Activated naive CD8-positive, alpha-beta T cell treated with anti-CD3 and anti-CD28 coated beads, Interleukin-2, amount 10 ng/mL, durations not matched to agents 7 days and 5 days (primary cell): ENCODE measurements around the gene THAP11. TPM values are rescaled to one million over a fixed set of nuclear protein-coding genes. Genes with fewer than 3 reads are reported as not detected.

ENCODE experiments used
- ATAC-seq: fragments of 150-1000 bp; cut with Tn5 transposase; one replicate; pipeline ENCODE4 v1.10.0; 2021; ENCODE audit warnings: low read depth, moderate library complexity
- POLR2A ChIA-PET: fragments of 350-600 bp; sonication (Branson Sonifier 250); formaldehyde crosslinking; loops from one replicate; lab custom pipeline; 2021; ENCODE audit warnings: antibody characterized with exemption; lab: Charles Lee
- DNase-seq: peaks from one replicate; pipeline ENCODE4 v3.0.0; 2021
- H3K27ac Mint-ChIP-seq: one replicate; pipeline ENCODE4 v1.8.0; 2022; ENCODE audit warnings: mild to moderate bottlenecking, mixed read lengths
- H3K27me3 Mint-ChIP-seq: one replicate; pipeline ENCODE4 v1.8.0; 2022; ENCODE audit warnings: mild to moderate bottlenecking, moderate library complexity, mixed read lengths
- H3K36me3 Mint-ChIP-seq: one replicate; pipeline ENCODE4 v1.8.0; 2021; ENCODE audit warnings: mild to moderate bottlenecking, mixed read lengths
- H3K4me1 Mint-ChIP-seq: one replicate; pipeline ENCODE4 v1.8.0; 2021; ENCODE audit warnings: mixed read lengths
- H3K4me3 Mint-ChIP-seq: one replicate; pipeline ENCODE4 v1.8.0; 2022; ENCODE audit warnings: mild to moderate bottlenecking, moderate library complexity, mixed read lengths
- H3K9me3 Mint-ChIP-seq: one replicate; pipeline ENCODE4 v1.8.0; 2021; ENCODE audit warnings: mixed read lengths
- total RNA-seq, 2 experiments: library from RNA; stranded (reverse); gene quantifications; one replicate each; pipeline ENCODE4 v1.2.3, GENCODE V29; 2021

THAP11 gene
- total RNA-seq, result 10 to 100 TPM; 48.1 to 50.1 TPM

DNA sequence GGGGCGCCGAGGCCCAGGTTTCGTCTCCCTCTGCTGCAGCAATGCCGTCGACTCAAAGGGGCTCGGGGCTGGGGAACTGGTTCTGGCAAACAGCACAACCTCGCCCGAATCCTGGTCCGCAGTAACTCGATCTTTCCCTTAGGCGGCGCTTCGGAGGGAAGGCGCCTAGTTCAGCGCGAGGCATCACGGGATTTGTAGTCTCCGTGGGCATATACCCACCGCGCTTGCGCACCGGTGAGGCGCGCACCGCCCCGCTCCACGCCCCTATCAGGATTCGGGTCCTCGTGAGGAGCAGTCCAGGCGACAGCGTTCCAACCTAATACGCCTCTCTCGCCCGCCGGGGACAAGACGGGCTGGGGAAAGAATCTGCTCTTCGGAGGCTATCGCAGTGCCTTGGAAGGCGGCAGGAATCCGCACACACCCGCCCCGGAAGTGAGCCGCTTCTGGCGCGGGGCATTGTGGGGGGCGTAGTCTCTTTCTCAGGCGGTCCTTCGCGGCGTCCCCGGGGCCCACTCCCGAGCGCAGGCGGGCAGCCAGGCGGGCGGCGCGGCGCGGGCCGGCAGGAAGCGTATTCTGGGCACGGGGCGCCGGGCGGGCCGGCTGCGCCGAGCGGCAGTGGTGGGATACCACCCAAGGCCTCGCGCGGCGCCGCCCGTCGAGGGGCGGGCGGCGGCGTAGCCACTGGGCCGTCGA is at the start of gene THAP11:
Gene THAP11, plus strand, starts transcription at position 505 of the 693 bp plus-strand sequence. CDS start 235 bp downstream, outside the sequence.
- Mint-ChIP-seq H3K27me3 (no peaks in the 10 kb centered on the region), H3K4me3 (peak within 1 kb of the TSS; percentile 95), H3K27ac (peak within 1 kb of the TSS; percentile 98), H3K9me3 (no peaks in the 10 kb centered on the region), H3K36me3 (peaks cover 2% of the 10 kb centered on the region), H3K4me1 (peaks cover 27% of the 10 kb centered on the region)
- POLR2A ChIA-PET, result interaction anchor here (0.9 to 3.4 kb wide), 3 partner anchors 8 to 94 kb away, joined by 3 to 16 read pairs (median 4); partner anchors contain the start of genes EDC4 and PSMB10
- DNase-seq (peak; percentile 95), ATAC-seq (peak; percentile 51)

DNA sequence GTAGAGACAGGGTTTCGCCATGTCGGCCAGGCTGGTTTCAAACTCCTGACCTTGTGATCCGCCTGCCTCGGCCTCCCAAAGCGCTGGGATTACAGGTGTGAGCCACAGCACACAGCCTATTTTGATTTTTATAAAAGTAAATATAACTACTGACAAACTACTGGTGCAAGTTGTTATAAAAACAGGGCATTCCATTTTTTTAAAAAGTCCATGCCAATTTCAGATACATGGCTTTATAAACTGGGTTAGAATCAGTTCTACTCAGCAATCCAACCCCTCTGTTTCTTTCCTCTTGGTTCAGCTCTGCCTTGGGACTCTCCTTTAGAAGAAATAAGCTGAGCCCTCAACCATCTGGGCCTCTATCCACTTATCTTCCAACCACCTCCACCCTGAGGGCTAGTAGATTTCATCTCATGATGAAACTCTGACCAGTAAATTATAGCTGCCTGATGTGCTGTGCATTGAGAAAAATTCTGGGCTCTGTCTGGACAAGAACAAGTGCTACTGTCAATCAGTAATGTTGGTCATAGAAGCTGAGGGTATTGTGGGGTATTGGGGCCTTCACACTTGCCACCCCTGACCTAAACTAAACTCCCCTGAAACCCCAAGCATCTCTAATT is 45.9 kb upstream of the THAP11 start:
- no peak for DNase-seq
- peaks cover 26% of the 10 kb centered on the region for H3K36me3 Mint-ChIP-seq
- POLR2A ChIA-PET, result interaction anchor here (0.6 kb wide), 1 partner anchor 286 kb away, joined by 3 read pairs; no protein-coding TSS in a partner anchor
- no peaks in the 10 kb centered on the region for H3K27me3 Mint-ChIP-seq
- no peak overlapping the region for H3K27ac Mint-ChIP-seq
- peaks cover 22% of the 10 kb centered on the region for H3K4me1 Mint-ChIP-seq
- H3K4me3 Mint-ChIP-seq, result no peak overlapping the region
- H3K9me3 Mint-ChIP-seq, result no peaks in the 10 kb centered on the region
- ATAC-seq, result no peak

DNA sequence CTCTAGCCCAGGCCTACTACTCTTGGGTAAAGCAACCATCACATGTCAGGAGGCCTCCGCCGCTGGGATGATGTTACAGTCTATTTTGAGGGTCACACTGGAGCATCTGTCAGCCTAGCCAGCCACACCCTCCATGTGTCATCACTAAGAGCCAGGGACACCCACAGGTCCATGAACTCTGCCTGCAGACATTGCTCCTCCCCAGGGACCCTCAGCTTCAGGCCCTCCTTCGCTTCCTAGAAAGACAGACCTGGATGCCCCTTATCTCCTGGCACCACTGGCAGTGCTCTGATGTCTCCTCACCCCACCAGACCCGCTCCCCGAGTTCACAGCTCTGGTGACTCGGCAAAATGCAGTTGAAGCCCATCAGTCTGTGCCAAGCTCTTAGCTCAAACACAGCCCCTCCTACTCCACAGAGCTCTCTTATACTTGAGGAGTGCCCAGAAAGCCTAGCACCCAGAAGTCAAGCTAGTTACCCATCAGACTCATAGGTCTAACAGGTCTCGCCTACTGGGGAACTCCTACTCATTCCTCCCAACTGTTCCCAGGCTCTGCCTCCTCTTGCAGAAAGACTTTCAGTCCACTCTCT is 41.7 kb upstream of the THAP11 start:
- no peak overlapping the region for H3K4me3 Mint-ChIP-seq
- ATAC-seq (no peak), DNase-seq (no peak)
- H3K36me3 Mint-ChIP-seq, result peaks cover 57% of the 10 kb centered on the region
- H3K27me3 Mint-ChIP-seq, result no peaks in the 10 kb centered on the region
- peaks cover 55% of the 10 kb centered on the region for H3K4me1 Mint-ChIP-seq
- POLR2A ChIA-PET, result no interaction called here
- H3K9me3 Mint-ChIP-seq, result no peaks in the 10 kb centered on the region
- peak overlapping the region; percentile 72 for H3K27ac Mint-ChIP-seq

DNA sequence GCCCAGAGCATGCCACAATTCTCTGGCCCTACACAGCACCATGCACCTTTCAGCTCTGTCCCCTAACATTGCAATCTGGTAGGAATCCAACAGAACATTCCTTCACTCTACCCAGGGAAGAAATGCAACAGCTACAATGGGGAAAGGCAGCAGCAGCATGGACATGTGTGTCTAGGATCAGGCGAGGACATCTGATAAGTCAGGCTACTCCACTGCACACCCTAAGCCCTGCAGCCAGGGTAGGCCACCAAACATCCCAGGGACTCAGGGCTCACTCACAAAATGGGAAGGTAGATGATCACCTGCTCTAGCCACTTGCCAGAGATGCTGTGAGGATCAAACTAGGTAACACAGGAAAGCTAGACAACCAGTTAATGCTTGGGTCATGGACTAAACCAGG is 40.9 kb upstream of the THAP11 start:
- Mint-ChIP-seq H3K4me1 (peaks cover 57% of the 10 kb centered on the region), H3K27me3 (no peaks in the 10 kb centered on the region), H3K4me3 (peak overlapping the region; percentile 68), H3K36me3 (peaks cover 57% of the 10 kb centered on the region), H3K27ac (peak overlapping the region; percentile 72), H3K9me3 (no peaks in the 10 kb centered on the region)
- ATAC-seq (no peak), DNase-seq (no peak)
- POLR2A ChIA-PET, result interaction anchor here (0.7 to 0.9 kb wide), 3 partner anchors 20 to 158 kb away, joined by 3 to 4 read pairs (median 4); no protein-coding TSS in a partner anchor

GRCh38 chr16:67801883-67802282 is 40.2 kb upstream of the THAP11 start:
- Mint-ChIP-seq H3K4me3 (peak overlapping the region; percentile 68), H3K27ac (peak overlapping the region; percentile 72), H3K9me3 (no peaks in the 10 kb centered on the region), H3K36me3 (peaks cover 55% of the 10 kb centered on the region), H3K4me1 (peaks cover 54% of the 10 kb centered on the region), H3K27me3 (no peaks in the 10 kb centered on the region)
- POLR2A ChIA-PET, result interaction anchor here (0.7 to 0.9 kb wide), 4 partner anchors 20 to 437 kb away, joined by 3 to 4 read pairs (median 4); no protein-coding TSS in a partner anchor
- ATAC-seq (no peak), DNase-seq (no peak)

DNA sequence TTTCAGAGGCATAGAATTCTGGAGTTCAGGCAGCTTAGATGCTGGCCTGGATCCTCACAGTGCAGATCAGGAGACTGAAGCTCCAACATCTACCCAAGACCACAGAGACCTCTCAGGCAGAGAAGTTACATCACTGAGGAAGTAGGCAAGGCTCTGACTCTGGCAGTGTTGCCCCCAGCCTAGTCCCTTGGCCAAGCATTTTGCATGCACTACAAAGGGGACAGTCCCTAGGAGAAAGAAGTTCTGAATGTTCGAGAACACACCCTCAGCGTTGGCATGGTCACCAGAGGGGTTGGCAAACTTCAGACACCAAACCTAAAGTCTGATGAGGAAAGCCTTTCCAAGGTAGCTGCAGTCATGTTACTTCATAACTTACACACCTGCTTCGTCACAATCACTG is 38.2 kb upstream of the THAP11 start:
- POLR2A ChIA-PET, result interaction anchor here (0.6 kb wide), 1 partner anchor 192 kb away, joined by 3 read pairs; no protein-coding TSS in a partner anchor
- peaks cover 44% of the 10 kb centered on the region for H3K36me3 Mint-ChIP-seq
- peak overlapping the region; percentile 25 for H3K4me3 Mint-ChIP-seq
- peaks cover 55% of the 10 kb centered on the region for H3K4me1 Mint-ChIP-seq
- ATAC-seq (no peak), DNase-seq (no peak)
- H3K27me3 Mint-ChIP-seq, result no peaks in the 10 kb centered on the region
- peak overlapping the region; percentile 68 for H3K27ac Mint-ChIP-seq
- no peaks in the 10 kb centered on the region for H3K9me3 Mint-ChIP-seq

- no peak for ATAC-seq
- H3K4me1 Mint-ChIP-seq, result peaks cover 54% of the 10 kb centered on the region
- H3K4me3 Mint-ChIP-seq, result peak overlapping the region; percentile 93
- POLR2A ChIA-PET, result no interaction called here
- peaks cover 39% of the 10 kb centered on the region for H3K36me3 Mint-ChIP-seq
- peak overlapping the region; percentile 87 for H3K27ac Mint-ChIP-seq
- no peaks in the 10 kb centered on the region for H3K9me3 Mint-ChIP-seq
- no peak for DNase-seq
- no peaks in the 10 kb centered on the region for H3K27me3 Mint-ChIP-seq
Measured at GRCh38 chr16:67804853-67805542, 37.1 kb upstream of the THAP11 start.

GRCh38 chr16:67805718-67806427 is 36.2 kb upstream of the THAP11 start:
- Mint-ChIP-seq H3K4me3 (peak overlapping the region; percentile 93), H3K27ac (peak overlapping the region; percentile 87), H3K36me3 (peaks cover 31% of the 10 kb centered on the region), H3K27me3 (no peaks in the 10 kb centered on the region), H3K9me3 (no peaks in the 10 kb centered on the region), H3K4me1 (peaks cover 45% of the 10 kb centered on the region)
- no peak for DNase-seq
- POLR2A ChIA-PET, result interaction anchor here (0.6 to 2.0 kb wide), 17 partner anchors 9 to 325 kb away, joined by 3 to 21 read pairs (median 4); partner anchors contain the start of genes ACD, ATP6V0D1, GFOD2 and NFATC3
- ATAC-seq, result no peak

DNA sequence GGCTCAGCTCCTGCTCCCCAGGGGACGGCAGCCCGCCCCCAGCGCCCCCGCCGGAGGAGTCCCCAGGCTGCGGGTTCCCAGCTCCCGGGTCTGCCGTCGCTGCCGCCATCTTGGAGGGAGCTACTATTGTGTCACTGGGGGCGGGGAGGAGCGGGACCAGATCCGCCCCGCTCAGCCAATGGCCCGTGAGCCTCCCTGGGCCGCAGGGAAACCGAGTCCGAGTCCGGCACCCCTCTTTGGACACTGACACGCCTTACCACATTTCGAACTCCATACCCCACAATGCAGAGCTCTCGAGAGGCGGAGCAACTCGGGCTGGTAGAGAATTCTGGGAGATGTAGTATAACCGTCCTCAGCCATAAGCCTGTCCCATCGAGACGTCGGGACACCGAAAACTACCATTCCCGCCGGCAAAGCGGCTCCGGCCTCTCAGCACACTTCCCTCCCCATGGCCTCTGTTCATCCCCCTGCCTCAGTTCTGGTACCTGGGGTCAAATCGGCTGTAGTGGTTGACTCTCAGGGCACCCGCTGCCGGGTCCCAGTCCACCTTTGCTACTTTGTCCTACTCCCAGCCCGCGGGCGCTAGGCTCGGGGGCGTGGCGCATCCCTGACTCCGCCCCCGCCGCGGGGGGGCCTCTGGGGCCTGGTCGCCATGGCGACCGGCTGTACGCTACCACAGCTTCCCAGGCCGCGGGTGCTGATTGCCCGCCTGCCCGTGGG is 35.5 kb upstream of the THAP11 start, which contains the start of the genes RANBP10 and TSNAXIP1:
Gene RANBP10, minus strand, starts transcription at position 133 of the 720 bp plus-strand sequence. Its CDS starts 24 bp downstream, at position 109.
Gene TSNAXIP1, plus strand, starts transcription at position 462 of the 720 bp plus-strand sequence. CDS start 261 bp downstream, outside the sequence.
- Mint-ChIP-seq H3K36me3 (peaks cover 28% of the 10 kb centered on the region), H3K27ac (peak within 1 kb of the TSS; percentile 87), H3K4me3 (peak within 1 kb of the TSS; percentile 93), H3K9me3 (no peaks in the 10 kb centered on the region), H3K4me1 (peaks cover 38% of the 10 kb centered on the region), H3K27me3 (no peaks in the 10 kb centered on the region)
- peak; percentile 94 for ATAC-seq
- POLR2A ChIA-PET, result interaction anchor here (0.6 to 2.0 kb wide), 19 partner anchors 9 to 325 kb away, joined by 3 to 21 read pairs (median 4); partner anchors contain the start of genes ACD, ATP6V0D1, GFOD2 and NFATC3
- peak; percentile 95 for DNase-seq

- no peak for ATAC-seq
- H3K27ac Mint-ChIP-seq, result peak overlapping the region; percentile 87
- peaks cover 32% of the 10 kb centered on the region for H3K4me1 Mint-ChIP-seq
- H3K9me3 Mint-ChIP-seq, result no peaks in the 10 kb centered on the region
- POLR2A ChIA-PET, result interaction anchor here (0.9 to 2.0 kb wide), 15 partner anchors 8 to 326 kb away, joined by 3 to 21 read pairs (median 5); partner anchors contain the start of genes ACD, ATP6V0D1, GFOD2 and NFATC3
- peak overlapping the region; percentile 93 for H3K4me3 Mint-ChIP-seq
- peaks cover 3% of the 10 kb centered on the region for H3K27me3 Mint-ChIP-seq
- peaks cover 23% of the 10 kb centered on the region for H3K36me3 Mint-ChIP-seq
- DNase-seq, result no peak
Measured at GRCh38 chr16:67807148-67807682, 34.9 kb upstream of the THAP11 start.

DNA sequence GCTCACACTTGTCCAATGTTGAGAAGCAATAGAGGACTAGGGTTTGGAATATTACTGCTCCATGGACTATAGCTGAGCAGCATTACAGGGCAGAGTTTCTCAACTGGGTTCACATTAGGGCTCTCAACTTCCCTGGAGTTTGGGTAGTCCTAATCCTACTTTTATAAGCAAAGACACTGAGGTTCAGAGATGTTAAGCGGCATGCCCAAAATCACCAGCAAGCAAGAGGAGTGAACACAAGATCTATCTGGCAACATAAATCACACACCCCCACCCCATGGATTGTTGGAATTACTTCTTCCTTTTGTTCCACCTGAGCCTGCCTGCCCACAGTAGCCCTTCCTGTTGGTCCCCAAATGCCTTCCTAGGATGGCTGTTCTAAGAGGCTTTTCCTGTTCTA is 30.2 kb upstream of the THAP11 start:
- no peak overlapping the region for H3K27ac Mint-ChIP-seq
- H3K27me3 Mint-ChIP-seq, result peaks cover 5% of the 10 kb centered on the region
- ATAC-seq (no peak), DNase-seq (no peak)
- POLR2A ChIA-PET, result interaction anchor here (0.7 kb wide), 1 partner anchor 124 kb away, joined by 9 read pairs; the partner anchor contains the start of gene PSMB10
- no peak overlapping the region for H3K4me3 Mint-ChIP-seq
- H3K9me3 Mint-ChIP-seq, result no peaks in the 10 kb centered on the region
- H3K4me1 Mint-ChIP-seq, result peaks cover 8% of the 10 kb centered on the region
- no peaks in the 10 kb centered on the region for H3K36me3 Mint-ChIP-seq
